ENCODE results near the gene MAP6.
A peak's percentile ranks its signal among the peaks of the same experiment; 100 is the strongest.

MAP6 gene

DNA sequence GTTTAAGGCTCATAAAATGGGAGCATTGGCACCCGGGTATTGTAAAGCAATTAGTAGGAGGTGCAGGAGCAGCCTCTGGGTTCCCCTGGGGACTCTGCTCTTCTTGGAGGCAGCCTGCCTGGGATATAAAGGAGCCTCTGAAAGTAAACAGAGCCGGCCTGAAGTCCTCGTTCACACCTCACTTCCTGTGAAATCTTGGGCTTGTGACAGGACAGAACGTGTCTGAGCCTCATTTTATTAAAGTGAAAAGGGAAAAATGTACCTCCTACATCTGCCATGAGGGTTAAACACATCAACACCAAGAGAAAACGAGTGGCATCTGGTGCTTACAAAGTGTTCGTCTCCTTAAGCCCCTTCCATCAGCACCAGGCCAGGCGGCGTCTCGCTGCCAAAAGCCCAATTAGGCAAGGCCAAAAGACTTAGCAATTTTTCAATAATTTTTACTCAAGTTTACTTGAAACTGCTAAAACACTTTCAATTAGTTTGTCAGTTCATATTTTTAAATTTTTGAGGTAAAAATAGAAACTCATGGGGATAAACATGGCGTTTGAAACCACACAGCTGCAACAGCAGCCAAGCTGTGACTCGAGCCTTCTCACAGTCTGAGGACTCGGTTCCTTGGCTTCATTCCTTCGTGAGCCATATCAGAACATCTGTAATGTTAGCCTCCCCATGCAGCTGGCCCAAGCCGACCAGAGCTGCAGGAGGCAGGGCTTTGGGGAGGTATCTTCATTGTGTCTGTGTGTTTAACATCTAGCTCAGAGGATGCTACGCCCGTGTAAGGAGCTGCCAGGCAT is 33.6 kb downstream of the MAP6 start:
- DNase-seq (ENCODE audit: insufficient read length, low spot score) (no peak), FAIRE-seq (peak; percentile 28)
- TF ChIP-seq SPI1 (IDR thresholded peaks at IDR 0.05; ENCODE audit: low read depth, low read length) = no peak
- TF ChIP-seq POU2F2 (IDR thresholded peaks at IDR 0.05; ENCODE audit: low read depth, low read length) = no peak
- TF ChIP-seq POLR2A (IDR thresholded peaks at IDR 0.05; ENCODE audit: low read depth, low read length) = no peak
- TF ChIP-seq PAX5 (IDR thresholded peaks at IDR 0.05; ENCODE audit: insufficient read depth, low read length, severe bottlenecking) = no peak
- no peak for TF ChIP-seq TAF1 (IDR thresholded peaks at IDR 0.05; ENCODE audit: low read depth, low read length)
- TF ChIP-seq POLR2AphosphoS5 (IDR thresholded peaks at IDR 0.05; ENCODE audit: low read depth, low read length) = no peak

DNA sequence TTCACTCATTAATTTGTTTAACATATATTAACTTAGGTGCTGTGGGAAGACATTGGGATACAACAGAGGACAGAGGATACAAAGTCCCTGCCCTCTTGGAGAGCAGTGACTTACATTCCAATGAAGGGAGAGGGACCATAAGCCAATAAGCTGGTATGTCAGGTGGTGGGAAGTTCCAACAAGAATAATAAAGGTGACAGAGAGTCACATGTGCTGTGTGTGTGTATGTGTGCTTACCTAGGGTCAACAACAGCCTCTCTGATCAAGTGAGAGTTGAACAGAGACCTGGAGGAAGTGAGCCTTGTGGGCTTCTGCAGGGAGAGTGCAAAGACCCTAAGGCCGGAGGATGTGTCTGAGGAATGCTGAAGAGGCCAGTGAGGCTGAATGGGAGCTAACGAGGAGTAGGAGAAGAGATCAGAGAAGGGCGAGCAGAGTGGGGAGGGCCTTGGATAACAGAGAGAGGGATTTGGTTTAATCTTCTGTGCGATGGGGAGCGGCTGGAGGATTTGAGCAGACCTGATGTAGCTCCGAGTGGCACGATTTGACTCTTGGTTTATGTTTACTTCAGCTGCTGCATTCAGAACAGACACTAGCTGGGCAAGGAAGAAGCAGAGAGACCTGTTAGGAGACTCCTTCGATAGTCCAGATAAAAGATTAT is 35.3 kb downstream of the MAP6 start:
- TF ChIP-seq POLR2AphosphoS5 (IDR thresholded peaks at IDR 0.05; ENCODE audit: low read depth, low read length) = no peak
- no peak for TF ChIP-seq POLR2A (IDR thresholded peaks at IDR 0.05; ENCODE audit: low read depth, low read length)
- TF ChIP-seq SPI1 (IDR thresholded peaks at IDR 0.05; ENCODE audit: low read depth, low read length) = no peak
- no peak for TF ChIP-seq PAX5 (IDR thresholded peaks at IDR 0.05; ENCODE audit: insufficient read depth, low read length, severe bottlenecking)
- TF ChIP-seq TAF1 (IDR thresholded peaks at IDR 0.05; ENCODE audit: low read depth, low read length) = no peak
- no peak for TF ChIP-seq POU2F2 (IDR thresholded peaks at IDR 0.05; ENCODE audit: low read depth, low read length)
- DNase-seq (ENCODE audit: insufficient read length, low spot score) (no peak), FAIRE-seq (no peak)

DNA sequence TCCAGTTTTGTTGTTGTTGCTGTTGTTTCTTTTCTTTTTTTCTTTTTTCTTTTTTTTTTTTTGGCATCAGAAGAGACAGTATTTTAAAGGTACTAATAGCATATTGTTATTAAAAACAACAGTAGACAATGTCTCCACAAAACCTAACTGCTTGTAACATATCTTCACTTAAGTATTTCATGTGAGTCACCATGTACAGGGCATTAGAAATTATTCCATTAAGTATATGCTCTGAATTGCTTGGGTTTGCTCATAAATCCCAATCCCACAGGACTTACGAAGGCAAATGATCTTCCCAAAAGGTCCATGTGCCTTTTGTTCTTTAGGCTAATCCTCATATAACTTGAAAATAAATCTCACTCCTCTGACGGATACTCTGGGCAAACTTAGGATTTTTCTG is 35.9 kb downstream of the MAP6 start:
- DNase-seq (ENCODE audit: insufficient read length, low spot score) = no peak
- no peak for FAIRE-seq
- TF ChIP-seq TAF1 (IDR thresholded peaks at IDR 0.05; ENCODE audit: low read depth, low read length) = no peak
- TF ChIP-seq POU2F2 (IDR thresholded peaks at IDR 0.05; ENCODE audit: low read depth, low read length) = no peak
- TF ChIP-seq PAX5 (IDR thresholded peaks at IDR 0.05; ENCODE audit: insufficient read depth, low read length, severe bottlenecking) = no peak
- no peak for TF ChIP-seq POLR2AphosphoS5 (IDR thresholded peaks at IDR 0.05; ENCODE audit: low read depth, low read length)
- TF ChIP-seq POLR2A (IDR thresholded peaks at IDR 0.05; ENCODE audit: low read depth, low read length) = no peak
- no peak for TF ChIP-seq SPI1 (IDR thresholded peaks at IDR 0.05; ENCODE audit: low read depth, low read length)

DNA sequence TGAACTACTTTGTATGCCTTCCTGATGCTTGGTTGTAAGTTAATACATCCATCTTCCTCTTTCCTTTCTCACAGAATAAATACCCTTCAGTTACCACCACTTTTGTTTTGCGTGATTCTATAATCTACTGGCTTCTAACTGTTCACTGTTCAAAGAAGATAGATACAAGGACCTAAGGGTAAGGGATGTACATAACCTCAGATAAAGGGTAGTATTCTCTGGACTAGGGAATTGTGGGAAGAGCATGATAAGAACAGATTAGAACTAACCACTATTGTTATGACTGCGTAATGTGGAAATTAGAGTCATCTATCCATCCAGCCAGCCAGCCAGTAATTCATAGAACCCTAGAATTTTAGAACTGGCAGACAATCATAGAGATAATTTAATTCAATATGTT is 36.4 kb downstream of the MAP6 start:
- DNase-seq (ENCODE audit: insufficient read length, low spot score) = no peak
- TF ChIP-seq PAX5 (IDR thresholded peaks at IDR 0.05; ENCODE audit: insufficient read depth, low read length, severe bottlenecking) = no peak
- no peak for TF ChIP-seq POLR2A (IDR thresholded peaks at IDR 0.05; ENCODE audit: low read depth, low read length)
- no peak for TF ChIP-seq POLR2AphosphoS5 (IDR thresholded peaks at IDR 0.05; ENCODE audit: low read depth, low read length)
- TF ChIP-seq SPI1 (IDR thresholded peaks at IDR 0.05; ENCODE audit: low read depth, low read length) = no peak
- no peak for FAIRE-seq

DNA sequence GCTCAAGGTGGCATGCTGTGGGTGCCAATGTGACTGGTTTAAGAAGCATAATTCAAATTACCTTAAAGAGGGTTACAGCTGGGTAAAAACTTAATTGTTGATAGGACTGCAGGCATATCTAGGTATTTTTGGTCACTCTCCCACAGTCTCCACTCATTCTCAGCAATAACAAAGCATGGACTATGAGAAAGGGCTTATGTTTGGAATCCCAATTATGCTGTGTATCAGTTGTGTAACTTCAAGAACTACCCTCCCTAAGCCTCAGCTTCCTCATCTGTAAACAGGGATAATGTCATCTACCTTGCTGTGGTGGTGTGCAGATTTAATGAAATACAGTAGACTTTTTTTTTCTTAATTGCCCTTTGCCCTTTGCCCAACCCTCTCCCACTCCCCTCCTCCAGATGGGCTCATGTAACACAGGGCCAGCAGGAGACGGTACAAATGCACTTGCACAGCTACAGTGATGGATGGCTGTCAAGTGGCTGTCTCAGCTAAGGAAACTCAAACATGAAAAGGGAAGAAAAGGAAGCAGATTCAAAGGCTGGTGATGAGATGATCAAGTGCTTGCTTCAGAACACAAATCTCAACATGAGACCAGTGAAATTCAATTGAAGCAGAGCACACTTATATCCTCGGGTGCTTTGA is 37.6 kb downstream of the MAP6 start:
- FAIRE-seq (no peak), DNase-seq (ENCODE audit: insufficient read length, low spot score) (no peak)

DNA sequence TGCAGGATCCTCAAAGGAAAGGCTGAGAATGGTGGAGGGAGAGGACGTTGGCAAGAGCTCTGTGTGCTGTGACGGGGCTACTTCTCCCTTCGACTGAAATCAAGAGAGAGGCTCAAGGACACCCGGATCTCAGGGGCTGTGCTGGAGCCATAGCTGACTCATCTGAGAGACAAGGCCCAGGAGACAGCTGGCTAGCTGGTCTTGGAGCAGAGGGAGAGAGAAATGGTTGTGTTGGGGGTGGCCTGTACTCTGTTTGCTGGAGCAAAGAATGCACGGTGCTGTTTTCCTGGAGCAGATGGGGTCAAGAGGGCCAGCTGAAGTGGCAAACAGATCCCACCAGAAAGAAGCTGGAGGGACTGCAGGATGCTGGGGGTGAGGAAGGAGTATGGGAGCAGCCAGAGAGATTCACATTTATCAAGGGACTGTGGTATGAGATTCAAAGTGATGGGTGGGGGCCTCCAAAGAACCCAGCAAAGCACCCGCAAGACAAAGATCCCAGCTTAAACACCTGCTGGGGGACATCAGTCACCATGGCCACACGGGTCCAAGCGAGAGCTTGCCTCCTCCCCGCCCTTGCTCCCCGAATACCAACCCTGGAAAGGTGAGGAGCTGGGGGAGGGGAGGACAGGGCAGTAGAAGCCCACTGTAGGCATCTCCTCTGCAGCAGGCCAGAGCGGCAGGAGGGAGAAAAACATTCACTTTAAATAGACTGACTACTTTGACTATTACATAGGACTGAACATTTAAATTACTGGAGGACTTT is 40.8 kb downstream of the MAP6 start:
- no peak for FAIRE-seq
- TF ChIP-seq TAF1 (IDR thresholded peaks at IDR 0.05; ENCODE audit: low read depth, low read length) (no peak), PAX5 (IDR thresholded peaks at IDR 0.05; ENCODE audit: insufficient read depth, low read length, severe bottlenecking) (no peak), POU2F2 (IDR thresholded peaks at IDR 0.05; ENCODE audit: low read depth, low read length) (no peak), POLR2AphosphoS5 (IDR thresholded peaks at IDR 0.05; ENCODE audit: low read depth, low read length) (no peak), SPI1 (IDR thresholded peaks at IDR 0.05; ENCODE audit: low read depth, low read length) (no peak), POLR2A (IDR thresholded peaks at IDR 0.05; ENCODE audit: low read depth, low read length) (no peak)
- DNase-seq (ENCODE audit: insufficient read length, low spot score) = no peak

More for the DNA sequence above, 37.6 kb downstream of the MAP6 start:
- TF ChIP-seq POLR2A (IDR thresholded peaks at IDR 0.05; ENCODE audit: low read depth, low read length) (no peak), POU2F2 (IDR thresholded peaks at IDR 0.05; ENCODE audit: low read depth, low read length) (no peak), SPI1 (IDR thresholded peaks at IDR 0.05; ENCODE audit: low read depth, low read length) (no peak), TAF1 (IDR thresholded peaks at IDR 0.05; ENCODE audit: low read depth, low read length) (no peak), PAX5 (IDR thresholded peaks at IDR 0.05; ENCODE audit: insufficient read depth, low read length, severe bottlenecking) (no peak), POLR2AphosphoS5 (IDR thresholded peaks at IDR 0.05; ENCODE audit: low read depth, low read length) (no peak)

DNA sequence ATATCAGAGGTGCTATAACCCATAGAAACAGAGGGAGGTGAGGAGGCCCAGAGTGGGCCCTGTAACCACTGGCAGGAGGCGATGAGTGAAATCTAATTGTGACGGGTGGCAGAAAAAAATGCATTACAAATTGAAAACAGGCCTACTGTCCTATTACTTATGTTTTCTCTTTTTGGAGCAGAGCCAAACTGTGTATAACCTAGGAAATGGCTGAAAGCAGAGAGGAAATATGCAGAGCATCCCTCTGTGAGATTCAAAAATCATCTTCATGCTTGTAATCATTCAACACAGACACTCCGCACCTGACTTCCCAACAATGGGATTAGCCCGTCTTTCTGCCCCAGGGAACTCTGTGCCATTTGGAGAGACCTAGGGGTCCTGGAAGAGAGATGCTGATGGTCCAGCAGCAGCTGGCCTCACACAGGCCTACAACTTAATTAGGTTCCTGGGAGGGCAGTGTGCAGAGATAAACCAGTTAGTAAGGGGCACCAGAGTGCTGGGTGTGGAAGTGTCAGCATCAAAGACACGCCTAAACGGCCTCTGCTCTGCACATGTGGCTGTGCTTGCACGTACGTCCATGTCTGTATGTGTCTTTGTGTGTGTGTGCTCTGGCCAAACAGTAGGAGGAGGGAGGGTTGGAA is 41.8 kb downstream of the MAP6 start:
- FAIRE-seq = no peak
- no peak for TF ChIP-seq POU2F2 (IDR thresholded peaks at IDR 0.05; ENCODE audit: low read depth, low read length)
- no peak for TF ChIP-seq TAF1 (IDR thresholded peaks at IDR 0.05; ENCODE audit: low read depth, low read length)
- no peak for TF ChIP-seq PAX5 (IDR thresholded peaks at IDR 0.05; ENCODE audit: insufficient read depth, low read length, severe bottlenecking)
- TF ChIP-seq POLR2A (IDR thresholded peaks at IDR 0.05; ENCODE audit: low read depth, low read length) = no peak
- TF ChIP-seq POLR2AphosphoS5 (IDR thresholded peaks at IDR 0.05; ENCODE audit: low read depth, low read length) = no peak
- no peak for TF ChIP-seq SPI1 (IDR thresholded peaks at IDR 0.05; ENCODE audit: low read depth, low read length)
- DNase-seq (ENCODE audit: insufficient read length, low spot score) = no peak

Data from GM12891 (cell line).